Measurements from ENCODE around the gene SCRN1.
A peak's percentile ranks its signal among the peaks of the same experiment; 100 is the strongest.

SCRN1 gene, protein sequence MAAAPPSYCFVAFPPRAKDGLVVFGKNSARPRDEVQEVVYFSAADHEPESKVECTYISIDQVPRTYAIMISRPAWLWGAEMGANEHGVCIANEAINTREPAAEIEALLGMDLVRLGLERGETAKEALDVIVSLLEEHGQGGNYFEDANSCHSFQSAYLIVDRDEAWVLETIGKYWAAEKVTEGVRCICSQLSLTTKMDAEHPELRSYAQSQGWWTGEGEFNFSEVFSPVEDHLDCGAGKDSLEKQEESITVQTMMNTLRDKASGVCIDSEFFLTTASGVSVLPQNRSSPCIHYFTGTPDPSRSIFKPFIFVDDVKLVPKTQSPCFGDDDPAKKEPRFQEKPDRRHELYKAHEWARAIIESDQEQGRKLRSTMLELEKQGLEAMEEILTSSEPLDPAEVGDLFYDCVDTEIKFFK

DNA sequence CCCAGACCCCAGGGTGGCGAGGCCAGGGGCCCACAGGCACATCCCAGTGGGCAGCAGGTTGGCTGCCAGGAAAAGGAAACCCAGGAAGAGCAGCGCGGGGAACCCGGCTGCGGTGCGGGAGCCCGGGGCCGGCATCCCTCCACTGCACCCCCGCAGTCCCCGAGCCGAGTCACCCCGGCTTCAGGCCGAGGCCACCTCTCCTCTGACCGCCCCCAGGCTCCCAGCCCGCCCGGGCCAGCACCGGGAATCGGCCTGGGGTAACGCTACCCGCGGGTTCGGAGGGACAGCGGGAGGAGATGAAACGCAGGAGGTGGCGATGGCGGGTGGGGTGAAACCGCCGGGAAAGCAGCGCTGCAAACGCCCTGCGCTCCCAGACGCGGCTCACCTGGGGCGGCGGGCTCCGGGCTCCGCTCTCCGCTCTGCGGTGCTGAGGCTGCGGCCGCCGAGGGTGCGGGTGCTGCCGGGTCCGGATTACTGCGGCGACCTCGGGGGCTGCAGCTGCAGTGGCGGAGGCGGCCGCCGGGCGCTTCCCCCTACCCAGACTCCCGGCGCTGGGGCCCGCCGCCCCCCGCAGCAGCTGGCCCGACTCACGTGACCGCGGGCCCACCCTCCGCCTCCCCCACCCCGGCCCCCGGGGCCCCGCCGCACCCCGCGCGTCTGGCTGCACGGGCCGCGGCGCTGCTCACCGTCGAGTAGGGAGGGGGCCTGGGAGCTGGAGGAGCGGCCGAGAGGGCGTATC lies at the start of gene SCRN1:
Gene SCRN1 (minus strand): TSS at position 545 of the 739 bp plus-strand sequence. CDS start 20,734 bp downstream, outside the sequence.
- no peak for DNase-seq

DNA sequence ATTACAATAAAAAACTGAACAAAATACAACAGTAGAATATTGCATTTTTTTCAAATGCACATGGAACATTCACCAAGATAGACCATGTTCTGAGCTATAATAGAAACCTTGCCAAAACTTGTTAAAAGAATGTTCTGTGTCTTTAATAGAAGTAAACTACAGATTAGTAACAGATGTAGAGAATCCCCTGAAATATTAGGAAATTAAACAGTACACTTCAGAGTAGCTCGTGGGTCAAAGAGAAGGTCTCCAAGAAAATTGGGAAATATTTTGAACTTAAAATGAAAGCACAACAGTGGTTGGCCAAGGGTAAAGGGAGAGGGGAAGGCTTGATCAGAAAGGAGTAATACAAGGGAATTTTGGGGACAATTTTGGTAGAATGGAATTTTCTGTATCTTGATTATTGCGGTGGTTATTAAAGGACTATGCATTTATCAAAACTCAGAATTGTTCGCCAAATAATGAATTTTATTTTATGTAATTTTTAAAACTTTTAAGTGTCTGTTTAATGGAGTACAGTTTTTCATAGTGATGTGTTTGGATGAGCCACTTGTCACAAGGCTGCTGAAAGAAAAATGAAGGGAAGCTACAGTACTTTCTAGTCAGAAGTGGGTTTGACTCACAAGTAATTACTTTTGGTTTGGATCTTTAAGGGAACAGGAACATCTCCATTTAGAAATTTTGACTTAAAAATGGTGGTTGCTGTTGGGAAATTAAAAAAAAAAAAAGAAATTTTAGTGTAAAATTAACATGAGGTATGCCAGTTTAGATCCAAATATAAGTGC lies 48.8 kb upstream of the SCRN1 start:
- no peak for DNase-seq

DNA sequence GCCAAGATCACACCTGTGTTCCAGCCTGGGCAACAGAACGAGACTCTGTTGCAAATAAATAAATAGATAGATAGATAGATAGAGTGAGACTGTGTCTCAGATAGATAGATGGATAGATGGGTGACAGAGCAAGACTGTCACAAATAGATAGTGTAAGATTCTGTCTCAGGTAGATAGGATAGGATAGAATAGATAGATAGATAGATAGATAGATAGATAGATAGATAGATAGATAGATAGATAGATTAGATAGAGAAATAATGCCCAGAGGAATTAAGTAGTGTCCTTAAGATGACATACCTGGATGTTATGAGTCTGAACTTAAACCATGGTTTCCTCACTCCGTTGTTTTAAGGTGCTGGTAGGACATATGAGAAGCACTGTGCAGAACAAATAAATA lies 46.6 kb upstream of the SCRN1 start:
- no peak for DNase-seq

DNA sequence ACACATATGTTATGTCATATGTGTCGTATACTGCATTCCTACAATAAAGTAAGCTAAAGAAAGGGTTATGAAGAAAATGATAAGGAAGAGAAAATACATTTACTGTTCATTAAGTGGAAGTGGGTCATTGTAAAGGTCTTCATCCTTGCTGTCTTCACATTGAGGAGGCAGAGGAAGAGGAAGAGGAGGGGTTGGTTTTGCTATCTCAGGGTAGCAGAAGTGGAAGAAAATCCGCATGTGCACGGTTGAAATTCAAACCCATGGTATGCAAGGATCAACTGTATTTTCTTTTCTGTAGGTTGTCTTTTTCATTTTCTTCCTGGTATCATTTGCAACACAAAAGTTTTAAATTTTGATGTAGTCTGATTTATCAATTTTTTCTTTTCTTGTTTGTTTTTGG lies 44.9 kb upstream of the SCRN1 start:
- no peak for DNase-seq

DNA sequence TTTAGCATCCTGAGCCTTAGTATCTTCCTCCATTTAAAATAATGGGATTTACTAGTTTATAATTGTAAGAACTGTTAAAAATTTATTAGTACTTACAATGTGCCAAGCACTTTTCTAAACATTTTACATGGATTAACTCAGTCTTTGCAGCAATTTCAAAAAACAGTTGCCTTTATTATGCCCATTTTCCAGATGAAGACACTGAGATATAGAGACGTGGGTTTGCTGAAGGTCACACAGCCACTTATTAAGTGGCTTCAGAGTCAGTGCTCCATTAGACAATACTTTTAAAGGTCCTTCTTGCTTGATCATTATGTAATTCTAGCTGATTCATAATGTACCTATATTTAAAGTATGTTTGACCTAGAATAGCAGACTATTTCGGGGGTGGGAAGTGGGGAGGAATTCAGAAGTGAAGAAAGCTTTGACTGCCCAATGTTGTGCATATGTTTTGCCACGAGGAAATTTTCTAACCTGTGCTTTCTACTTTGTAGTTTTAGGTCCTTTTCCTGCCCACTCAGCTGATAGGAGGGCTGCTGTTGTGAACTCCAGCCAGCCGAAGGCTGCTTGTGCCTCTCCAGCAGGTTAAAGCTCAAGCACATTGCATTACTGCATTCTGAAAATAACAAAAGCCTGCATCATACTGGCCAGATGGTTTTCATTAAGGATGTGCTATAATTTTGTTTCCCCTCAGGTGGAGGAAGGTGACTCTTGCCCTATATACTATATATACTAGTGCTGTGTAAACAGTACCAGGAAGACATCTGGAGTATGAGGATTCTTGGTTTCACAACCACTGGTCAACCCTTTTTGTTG lies 42.9 kb upstream of the SCRN1 start:
- DNase-seq, result no peak

DNA sequence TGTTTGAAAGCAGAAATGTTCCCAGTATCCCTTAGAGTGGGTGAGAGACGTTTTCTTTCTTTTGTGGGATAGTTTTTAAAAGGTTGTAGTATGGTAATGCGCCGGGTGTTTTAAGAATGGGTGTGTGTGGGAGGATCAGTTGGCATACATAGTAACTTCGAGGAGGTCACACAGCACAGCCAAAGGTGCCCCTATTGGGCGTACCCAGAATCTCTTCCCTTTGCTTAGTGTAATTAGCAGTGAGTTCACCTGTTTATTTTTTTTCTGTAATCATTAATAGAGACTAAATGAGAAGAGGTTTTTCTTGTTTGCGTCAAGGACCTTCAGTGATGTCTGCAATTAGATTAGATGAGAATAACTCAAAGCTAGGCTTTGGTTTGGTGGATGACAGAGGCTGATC lies 40.1 kb upstream of the SCRN1 start:
- DNase-seq, result no peak

DNA sequence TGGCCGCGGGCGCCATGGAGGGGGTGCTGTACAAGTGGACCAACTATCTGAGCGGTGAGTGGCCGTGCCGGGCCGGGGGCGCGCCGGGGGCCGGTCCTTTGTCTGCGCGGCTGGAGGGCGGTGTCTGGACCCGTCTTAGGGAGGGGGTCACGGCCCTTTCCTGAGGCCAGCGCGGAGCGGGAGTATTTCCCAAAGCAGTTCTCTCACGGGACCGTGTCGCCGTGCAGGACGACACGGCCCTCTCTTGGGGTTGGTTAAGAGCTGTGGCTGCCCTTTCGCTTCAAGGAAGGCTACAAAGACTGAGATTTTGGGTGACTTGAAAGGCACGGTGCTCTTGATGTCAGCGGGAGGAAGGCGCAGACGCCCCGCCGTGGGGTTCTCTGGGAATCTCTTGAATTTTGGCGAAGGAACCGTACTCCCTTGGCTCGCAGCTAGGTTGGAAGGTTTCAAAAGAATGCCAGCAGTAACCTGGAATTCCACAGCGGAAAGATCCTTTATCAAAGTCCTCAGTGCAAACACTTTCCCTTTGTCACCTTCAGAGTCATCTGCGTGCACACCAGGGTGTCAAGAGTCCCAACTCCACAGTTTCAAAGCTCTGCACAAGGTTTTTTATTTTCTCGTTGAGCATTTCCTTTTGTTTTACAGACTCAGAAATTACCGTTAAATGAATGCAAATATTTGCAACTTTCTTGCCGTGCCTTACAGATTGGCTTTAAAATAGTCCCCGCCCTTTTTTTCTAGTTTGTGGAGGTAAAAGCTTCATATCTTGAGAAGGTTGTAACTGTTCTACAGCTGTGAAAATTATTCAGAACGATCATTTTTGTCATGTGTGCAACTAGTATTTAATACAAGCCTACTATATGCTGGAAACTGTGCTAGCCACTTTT lies 39.4 kb upstream of the SCRN1 start:
- DNase-seq, result no peak

DNA sequence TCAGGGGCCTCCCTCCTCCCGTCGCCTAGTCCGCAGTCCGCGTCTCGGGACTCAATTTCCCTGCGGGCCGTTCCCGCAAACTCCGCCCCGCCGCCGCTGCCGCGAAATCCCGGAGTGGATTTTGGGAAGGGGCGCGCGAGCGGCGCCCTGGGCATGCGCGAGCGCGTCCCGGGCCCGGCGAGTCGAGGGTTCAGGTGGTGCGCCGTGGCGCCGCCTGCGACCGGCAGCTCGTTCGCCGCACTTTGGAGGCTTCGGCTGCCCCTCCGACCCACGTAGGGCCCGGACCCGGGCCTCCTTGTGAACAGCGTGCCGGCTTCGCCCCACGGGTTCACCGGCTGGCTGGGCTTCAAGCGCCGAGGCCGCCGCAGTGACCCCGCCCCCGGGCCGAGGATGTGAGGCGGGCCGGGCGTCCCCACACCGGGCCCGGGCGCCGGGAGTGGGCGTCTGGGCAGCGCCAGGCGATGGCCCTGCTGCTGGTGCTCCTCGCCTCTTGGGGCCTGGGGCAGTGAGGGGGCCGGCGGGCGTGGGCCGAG lies 38.7 kb upstream of the SCRN1 start, which contains the start of gene PLEKHA8:
Gene PLEKHA8 (plus strand): TSS at position 197 of the 533 bp plus-strand sequence. CDS start 351 bp downstream, outside the sequence.
- peak; percentile 52 for DNase-seq

DNA sequence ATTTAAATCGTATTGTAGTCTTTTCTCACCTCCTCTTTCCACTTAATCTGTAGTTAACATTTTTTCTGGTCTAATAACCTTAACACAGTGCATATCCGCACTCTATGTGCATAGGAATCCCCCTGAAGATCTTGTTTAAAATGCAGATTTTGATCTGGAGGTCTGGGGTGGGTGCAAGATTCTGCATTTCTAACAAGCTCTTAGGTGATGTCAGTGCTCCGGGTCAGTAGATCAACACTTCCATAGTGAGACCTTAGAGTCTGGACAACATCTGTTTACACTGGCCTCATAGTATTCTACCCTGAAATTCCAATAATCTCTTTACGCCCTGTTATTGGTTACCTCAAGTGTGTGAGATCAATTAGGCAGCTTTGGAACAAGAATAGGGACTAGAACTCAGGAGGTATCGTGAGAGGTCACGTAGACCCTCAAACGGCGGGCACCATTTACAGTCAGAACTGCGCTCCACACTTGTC lies 38.2 kb upstream of the SCRN1 start:
- DNase-seq, result no peak

DNA sequence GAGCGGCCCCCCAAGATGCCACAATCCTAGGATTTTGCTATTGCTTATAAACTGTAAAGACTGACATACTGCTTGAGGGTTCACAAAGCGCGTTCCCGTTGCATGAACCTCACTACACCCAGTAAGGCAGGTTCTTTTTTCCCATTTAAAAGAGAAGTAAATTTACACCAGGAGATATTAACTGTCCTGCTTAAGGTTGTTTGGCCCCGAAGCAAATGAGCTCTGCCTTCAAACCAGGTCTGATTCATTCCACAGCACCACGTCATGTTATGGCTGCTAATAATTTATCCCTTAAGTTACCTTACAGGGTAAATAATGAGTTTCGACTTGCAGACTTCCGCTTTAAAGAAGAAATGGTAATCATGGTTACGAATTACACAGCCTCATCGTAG lies 37.5 kb upstream of the SCRN1 start:
- no peak for DNase-seq

DNA sequence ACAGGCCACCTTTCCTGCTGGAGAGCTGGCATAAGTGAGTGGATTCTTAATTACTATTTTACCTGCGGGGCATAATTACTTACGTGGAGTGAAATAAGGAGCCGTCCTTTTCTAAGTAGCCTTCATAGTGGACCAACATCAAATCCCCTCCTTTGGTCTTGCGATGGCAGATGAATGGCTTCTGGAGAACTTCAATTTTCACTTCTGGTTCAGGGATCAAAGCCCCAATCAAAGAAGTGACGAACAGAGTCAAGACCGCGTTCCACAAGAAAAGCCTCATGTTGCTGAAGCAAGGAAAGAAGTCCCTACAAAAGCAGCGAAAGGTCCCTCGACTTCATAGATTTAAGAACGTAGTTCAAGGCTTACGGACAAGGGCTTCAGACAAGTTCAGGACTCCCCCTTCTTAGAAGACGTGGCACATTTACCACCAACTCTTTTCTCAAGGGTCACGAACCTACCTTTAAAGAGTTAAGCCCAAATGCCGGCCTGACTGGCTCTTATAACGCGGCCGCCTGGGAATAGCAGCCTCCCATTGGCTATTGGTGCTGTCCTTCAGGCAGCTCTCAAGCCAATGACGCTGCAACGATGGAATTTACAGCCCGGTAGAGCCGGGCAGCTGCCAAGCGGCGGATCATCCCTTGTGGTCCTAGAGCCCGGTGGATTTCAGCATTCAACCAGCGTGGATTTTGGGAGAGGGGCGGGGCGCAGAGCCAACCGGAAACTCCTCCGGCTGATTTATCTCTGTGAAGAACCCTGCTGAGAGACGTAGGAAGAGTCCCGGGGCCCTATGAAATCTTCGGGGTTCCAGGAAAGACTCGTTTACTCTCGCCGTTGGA lies 36.8 kb upstream of the SCRN1 start, which contains the start of gene FKBP14:
Gene FKBP14 (minus strand): TSS at position 474 of the 836 bp plus-strand sequence. CDS start 194 bp downstream, at position 280.
- peak; percentile 88 for DNase-seq

DNA sequence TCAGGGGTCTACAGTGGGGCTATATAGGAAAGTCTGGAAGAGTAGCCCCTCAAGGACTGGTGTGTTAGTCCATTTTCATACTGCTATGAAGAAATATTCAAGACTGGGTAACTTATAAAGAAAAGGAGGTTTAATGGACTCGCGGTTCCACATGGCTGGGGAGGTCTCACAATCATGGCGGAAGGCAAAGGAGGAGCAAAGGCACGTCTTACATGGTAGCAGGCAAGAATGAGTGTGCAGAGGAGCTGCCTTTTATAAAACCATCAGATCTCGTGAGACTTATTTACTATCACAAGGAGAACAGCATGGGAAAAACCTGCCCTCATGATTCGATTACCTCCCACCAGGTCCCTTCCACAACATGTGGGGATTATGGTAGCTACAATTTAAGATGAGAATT lies 33.9 kb upstream of the SCRN1 start:
- no peak for DNase-seq

DNA sequence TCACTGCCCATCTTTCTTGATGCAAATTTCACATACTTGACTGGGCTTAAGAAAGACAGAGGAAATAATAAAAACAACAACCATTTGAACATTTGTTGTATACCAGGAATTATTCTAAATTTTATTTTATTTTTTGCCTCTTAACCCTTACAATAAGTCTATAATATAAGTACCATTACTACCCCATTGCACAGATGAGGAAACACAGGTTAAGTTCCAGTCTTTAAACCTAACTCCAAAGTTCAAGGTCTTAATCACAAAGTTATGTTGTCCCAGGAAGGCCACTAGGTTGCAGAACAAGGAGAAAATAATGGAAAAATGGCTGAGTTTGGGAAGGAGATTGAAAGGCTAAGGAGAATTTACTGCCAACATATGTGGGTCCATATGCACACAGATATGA lies 33.4 kb upstream of the SCRN1 start:
- DNase-seq, result no peak

DNA sequence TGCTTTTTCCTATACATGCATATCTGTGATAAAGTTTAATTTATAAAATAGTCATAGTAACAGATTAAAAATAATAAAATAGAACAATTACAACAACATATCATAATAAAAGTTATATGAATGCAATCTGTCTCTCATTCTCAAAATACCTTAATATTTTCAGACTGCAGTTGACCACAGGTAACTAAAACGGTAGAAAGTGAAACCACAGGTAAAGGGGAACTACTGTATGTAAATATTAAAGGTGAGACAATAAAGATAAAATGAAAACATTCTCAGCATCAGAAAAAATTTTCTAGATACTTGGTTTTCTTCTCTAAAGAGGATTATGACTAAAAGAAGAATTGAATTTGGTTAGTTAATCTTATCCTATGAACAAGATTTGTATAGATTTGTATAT lies 30.9 kb upstream of the SCRN1 start:
- no peak for DNase-seq

DNA sequence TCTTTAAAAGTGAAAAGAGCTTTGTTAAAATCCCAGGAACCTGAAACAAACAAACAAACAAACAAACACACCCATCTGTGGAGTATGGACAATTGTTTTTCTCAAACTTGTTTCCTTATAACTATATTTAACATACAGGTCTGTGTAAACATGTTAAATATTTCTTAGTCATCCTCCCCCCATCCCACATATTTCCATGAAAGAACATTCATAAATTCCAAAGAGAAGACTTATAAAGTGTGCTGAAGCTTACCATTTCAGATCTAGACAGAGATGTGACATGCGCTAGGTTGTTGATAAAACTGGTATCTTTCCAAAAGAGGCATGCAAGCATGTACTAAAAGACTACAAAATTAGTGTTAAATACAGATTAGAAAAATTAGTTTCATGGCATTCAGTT lies 30.4 kb upstream of the SCRN1 start:
- no peak for DNase-seq

DNA sequence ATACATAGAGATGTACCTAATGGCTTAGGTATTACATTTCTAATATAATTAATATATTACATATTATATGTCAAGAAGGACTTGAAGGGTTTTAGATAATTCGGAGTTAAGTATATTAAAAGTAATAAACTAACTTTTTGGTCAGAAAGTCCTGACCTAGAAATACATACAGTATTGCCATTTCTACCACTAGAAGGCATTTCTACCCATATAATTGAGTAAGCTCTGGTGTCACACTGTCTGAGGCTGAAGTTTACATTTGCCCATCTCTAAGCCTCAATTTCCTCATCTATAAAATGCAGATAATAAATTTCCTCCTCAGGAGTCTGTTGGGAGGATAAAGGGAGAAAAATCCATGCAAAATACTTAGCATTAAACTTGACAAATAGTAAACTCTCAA lies 29.8 kb upstream of the SCRN1 start:
- DNase-seq, result no peak

DNA sequence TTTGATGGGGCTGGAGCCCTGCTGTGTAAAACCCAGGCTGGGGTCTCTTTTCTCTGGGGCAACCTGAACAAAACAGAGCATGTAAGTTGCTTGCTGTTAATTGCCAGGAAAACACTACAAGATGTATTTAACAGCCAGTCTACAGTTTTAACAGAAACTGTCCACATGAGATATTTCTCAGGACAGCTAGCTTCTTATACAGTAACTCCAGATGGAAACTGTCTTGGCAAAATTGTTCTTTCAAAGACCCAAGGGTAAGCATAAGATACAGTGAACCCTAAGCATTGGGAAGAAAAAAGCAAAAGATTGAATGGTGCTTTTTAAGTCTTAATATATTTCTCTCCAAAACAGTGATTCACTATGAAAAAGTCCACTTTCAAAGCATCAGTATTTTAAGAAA lies 28.9 kb upstream of the SCRN1 start:
- no peak for DNase-seq

DNA sequence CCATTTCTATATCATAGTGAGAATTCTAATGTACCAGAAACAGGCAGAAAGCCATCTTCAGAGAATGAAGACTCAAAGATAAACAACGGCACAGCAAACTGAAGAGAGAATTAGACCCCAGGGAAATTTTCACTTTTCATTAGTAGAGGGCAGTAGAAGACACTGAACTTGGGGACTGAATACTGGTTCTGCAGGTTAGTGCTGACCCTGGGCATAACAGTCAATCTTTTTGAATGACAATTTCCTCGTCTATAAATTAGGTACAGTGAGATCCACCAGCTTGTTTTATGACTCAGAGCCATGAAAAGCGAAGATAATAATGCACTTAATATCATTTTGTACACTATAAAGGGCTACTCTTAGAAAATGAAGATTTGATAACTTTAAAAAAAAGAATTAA lies 23.2 kb upstream of the SCRN1 start:
- no peak for DNase-seq

DNA sequence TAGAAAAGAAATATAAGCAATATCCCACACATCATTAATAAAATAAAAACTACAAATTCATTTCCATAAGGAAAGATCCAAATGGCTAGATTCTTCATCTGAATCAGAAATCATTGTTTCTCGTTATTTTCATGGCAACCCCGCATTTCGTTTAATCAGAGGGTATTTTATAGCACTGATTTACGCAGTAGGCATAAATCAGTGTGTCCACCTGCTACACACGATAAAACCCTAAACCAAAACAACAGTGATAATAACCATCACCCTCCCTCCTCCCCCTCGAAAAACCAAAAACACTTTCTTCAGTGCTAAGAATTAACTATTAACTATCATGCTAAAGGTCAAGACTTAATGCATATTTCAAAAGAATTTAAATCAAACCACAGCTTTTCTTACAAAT lies 20.4 kb upstream of the SCRN1 start:
- DNase-seq, result no peak

DNA sequence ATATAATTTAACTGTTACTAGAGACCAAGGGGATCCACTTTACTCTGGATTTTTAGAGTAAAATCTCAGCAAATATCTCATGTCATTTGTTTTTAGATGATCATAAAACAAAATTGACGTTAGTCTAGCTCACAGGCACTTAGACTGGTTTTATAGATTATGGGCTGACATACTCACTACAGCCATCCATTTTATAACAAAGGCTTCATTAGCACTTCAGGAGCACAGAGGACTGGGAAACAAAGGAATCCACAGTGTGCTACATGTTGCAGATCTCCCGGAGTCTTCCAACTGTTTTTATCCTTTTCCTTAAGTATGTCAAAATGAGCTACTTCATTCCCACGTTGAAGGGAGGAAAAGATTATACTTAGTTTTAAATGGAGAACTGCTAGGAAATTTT lies 15.9 kb upstream of the SCRN1 start:
- DNase-seq, result peak; percentile 30
